ENCODE measurements around the gene PALLD. TPM values are rescaled to one million over a fixed set of nuclear protein-coding genes. Genes with fewer than 3 reads are reported as not detected.

PALLD gene
- total and polyA plus RNA-seq, 2 of the 13 experiments (the other 11 are each of a cell fraction or from before 2014, with no cell fraction given): 0.50 to 1.5 TPM

DNA sequence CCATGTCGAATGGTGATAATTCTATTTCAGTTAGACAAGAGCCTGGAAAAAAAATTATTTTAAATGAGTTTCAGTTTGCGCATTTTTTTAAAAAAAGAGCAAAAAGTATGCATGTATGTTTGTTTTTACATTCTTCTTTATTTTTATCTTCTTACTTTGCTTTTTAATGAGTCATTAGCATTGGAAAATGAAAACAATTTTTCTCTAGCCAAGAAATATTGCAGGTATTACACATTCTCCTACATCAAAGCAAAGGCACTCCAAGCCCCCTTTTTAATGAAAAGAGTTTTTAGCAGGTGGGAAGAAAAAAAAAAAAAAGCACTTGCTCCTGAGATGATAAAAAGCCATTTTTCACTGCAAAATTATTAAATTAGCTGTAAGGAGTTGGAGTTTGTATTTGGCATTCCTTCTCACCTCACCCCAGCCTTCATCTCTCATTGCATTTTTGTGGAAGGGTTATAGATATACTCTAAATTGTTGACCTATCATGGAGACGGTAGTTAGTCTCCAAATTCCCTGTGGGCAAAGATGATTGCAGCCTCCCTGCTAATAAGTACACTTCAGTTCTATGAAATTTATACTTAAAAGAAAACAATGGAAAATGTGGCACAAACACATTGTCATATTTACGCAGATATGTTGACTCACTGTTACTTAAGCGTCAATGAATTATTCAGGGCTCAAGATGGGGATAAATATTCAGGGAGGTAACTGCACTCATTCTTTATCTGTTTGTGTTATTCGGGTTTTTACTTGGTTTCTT is 43.8 kb downstream of the PALLD start:
- no peaks in the 10 kb centered on the region for H3K36me3 ChIP-seq (replicated peaks in 1 of 2; ENCODE audit: control insufficient read depth in 1 of 2, insufficient read depth in 2 of 2, low read length in 2 of 2)
- H3K4me3 ChIP-seq (replicated peaks in 1 of 3; ENCODE audit: insufficient read depth in 1 of 3, low read depth in 2 of 3, low read length in 3 of 3): no peak overlapping the region
- H2AFZ ChIP-seq (ENCODE audit: low read length): no peak overlapping the region
- H3K9me3 ChIP-seq (ENCODE audit: low read length): no peaks in the 10 kb centered on the region
- WGBS (ENCODE audit: low lambda C conversion rate): 46% methylated on average over 6 of the region's 6 CpGs
- ChIA-PET POLR2A (no interaction called here), CTCF (ENCODE audit: low intra/inter-chr PET ratio, low total read pairs) (no interaction called here)
- intact Hi-C loops (cut with micrococcal nuclease; ENCODE audit: unreplicated experiment): no loop called here
- FAIRE-seq: no peak
- no peaks in the 10 kb centered on the region for H4K20me1 ChIP-seq (ENCODE audit: insufficient read depth, low read length)
- no peak overlapping the region for H3K9ac ChIP-seq (ENCODE audit: insufficient read depth, low read depth, low read length)
- TF ChIP-seq RAD51 (IDR thresholded peaks at IDR 0.05; ENCODE audit: borderline replicate concordance) (no peak), ZNF678 (CRISPR knock-in tag; IDR thresholded peaks at IDR 0.05) (no peak), GATAD1 (CRISPR knock-in tag; IDR thresholded peaks at IDR 0.05) (no peak), SIN3A (IDR thresholded peaks at IDR 0.05; ENCODE audit: borderline replicate concordance, low read depth, low read length) (no peak), SMYD3 (CRISPR knock-in tag; IDR thresholded peaks at IDR 0.05) (no peak), ZNF746 (CRISPR knock-in tag; IDR thresholded peaks at IDR 0.05) (no peak), POGZ (CRISPR knock-in tag; IDR thresholded peaks at IDR 0.05) (no peak), RFX1 (IDR thresholded peaks at IDR 0.05) (no peak), TEAD2 (CRISPR knock-in tag; IDR thresholded peaks at IDR 0.05) (no peak), XBP1 (CRISPR knock-in tag; IDR thresholded peaks at IDR 0.05) (no peak), MAFF (IDR thresholded peaks at IDR 0.05; ENCODE audit: low read depth, low read length) (no peak)
- TF ChIP-seq, protein P1, sequence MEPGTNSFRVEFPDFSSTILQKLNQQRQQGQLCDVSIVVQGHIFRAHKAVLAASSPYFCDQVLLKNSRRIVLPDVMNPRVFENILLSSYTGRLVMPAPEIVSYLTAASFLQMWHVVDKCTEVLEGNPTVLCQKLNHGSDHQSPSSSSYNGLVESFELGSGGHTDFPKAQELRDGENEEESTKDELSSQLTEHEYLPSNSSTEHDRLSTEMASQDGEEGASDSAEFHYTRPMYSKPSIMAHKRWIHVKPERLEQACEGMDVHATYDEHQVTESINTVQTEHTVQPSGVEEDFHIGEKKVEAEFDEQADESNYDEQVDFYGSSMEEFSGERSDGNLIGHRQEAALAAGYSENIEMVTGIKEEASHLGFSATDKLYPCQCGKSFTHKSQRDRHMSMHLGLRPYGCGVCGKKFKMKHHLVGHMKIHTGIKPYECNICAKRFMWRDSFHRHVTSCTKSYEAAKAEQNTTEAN (CRISPR knock-in tag; conservative IDR thresholded peaks at IDR 0.05): no peak
- H3K27ac ChIP-seq (ENCODE audit: extremely low read length, insufficient read depth, low read length): no peak overlapping the region
- BruUV-seq (replicated peaks): no TSS peak
- no peaks in the 10 kb centered on the region; a peak in 1 of 5 replicates for H3K27me3 ChIP-seq (ENCODE audit: control insufficient read depth in 1 of 2, insufficient read depth in 2 of 2, low read length in 2 of 2)
- no peak for ATAC-seq
- in situ Hi-C loops (cut with HindIII; ENCODE audit: extremely low pct_ligation_motif_present, low pct_unique_long_range_greater_than_20kb): no loop called here
- no peak for DNase-seq (ENCODE audit: low spot score)
- no peak overlapping the region for H3K4me2 ChIP-seq (ENCODE audit: low read depth, low read length)
- no peaks in the 10 kb centered on the region for H3K4me1 ChIP-seq (ENCODE audit: insufficient read depth, low read length)
- no peaks in the 10 kb centered on the region for H3K79me2 ChIP-seq (ENCODE audit: insufficient read depth, low read length)
